Nephron progenitor cell (in vitro differentiated cells): ENCODE measurements around the gene ECM2.
A peak's percentile ranks its signal among the peaks of the same experiment; 100 is the strongest.

Source experiments
- DNase-seq: peaks from one replicate; pipeline ENCODE4 v3.0.0; 2021
- H3K27ac Mint-ChIP-seq: 2 replicates; pipeline ENCODE4 v1.8.0; 2021; ENCODE audit warnings: mild to moderate bottlenecking, moderate library complexity, mixed read lengths
- H3K27me3 Mint-ChIP-seq: 2 replicates; pipeline ENCODE4 v1.8.0; 2021; ENCODE audit warnings: mild to moderate bottlenecking, low read depth, mixed read lengths; ENCODE audit not compliant: poor library complexity
- H3K36me3 Mint-ChIP-seq: 2 replicates; pipeline ENCODE4 v1.8.0; 2021; ENCODE audit warnings: low read depth, mixed read lengths
- H3K4me1 Mint-ChIP-seq: 2 replicates; pipeline ENCODE4 v1.8.0; 2021; ENCODE audit warnings: mixed read lengths
- H3K4me3 Mint-ChIP-seq: 2 replicates; pipeline ENCODE4 v1.8.0; 2021; ENCODE audit warnings: mild to moderate bottlenecking, moderate library complexity, mixed read lengths
- H3K9me3 Mint-ChIP-seq: 2 replicates; pipeline ENCODE4 v1.8.0; 2021; ENCODE audit warnings: mild to moderate bottlenecking, moderate library complexity, mixed read lengths
- CTCF ChIP-seq: fragments of 200-600 bp; sonication (generic); IDR thresholded peaks from 2 replicates; pipeline ENCODE4 v1.5.0; 2021; ENCODE audit warnings: antibody characterized with exemption

ECM2 gene

GRCh38 chr9:92467041-92467440 lies 68.7 kb downstream of the ECM2 start:
- no peaks in the 10 kb centered on the region for H3K27me3 Mint-ChIP-seq
- no peaks in the 10 kb centered on the region for H3K4me1 Mint-ChIP-seq
- H3K4me3 Mint-ChIP-seq = no peak overlapping the region
- H3K27ac Mint-ChIP-seq = no peak overlapping the region
- no peaks in the 10 kb centered on the region for H3K9me3 Mint-ChIP-seq
- no peaks in the 10 kb centered on the region for H3K36me3 Mint-ChIP-seq
- DNase-seq = no peak
- TF ChIP-seq CTCF = no peak

GRCh38 chr9:92463984-92464383 lies 71.8 kb downstream of the ECM2 start:
- no peaks in the 10 kb centered on the region for H3K27me3 Mint-ChIP-seq
- no peak for TF ChIP-seq CTCF
- H3K27ac Mint-ChIP-seq = no peak overlapping the region
- no peak overlapping the region for H3K4me3 Mint-ChIP-seq
- DNase-seq = no peak
- no peaks in the 10 kb centered on the region for H3K36me3 Mint-ChIP-seq
- no peaks in the 10 kb centered on the region for H3K9me3 Mint-ChIP-seq
- H3K4me1 Mint-ChIP-seq = no peaks in the 10 kb centered on the region

GRCh38 chr9:92463387-92463786 lies 72.4 kb downstream of the ECM2 start:
- H3K4me3 Mint-ChIP-seq = no peak overlapping the region
- no peaks in the 10 kb centered on the region for H3K36me3 Mint-ChIP-seq
- H3K27me3 Mint-ChIP-seq = no peaks in the 10 kb centered on the region
- no peak overlapping the region for H3K27ac Mint-ChIP-seq
- no peaks in the 10 kb centered on the region for H3K4me1 Mint-ChIP-seq
- H3K9me3 Mint-ChIP-seq = no peaks in the 10 kb centered on the region
- no peak for TF ChIP-seq CTCF
- no peak for DNase-seq

- no peak for DNase-seq
- no peak for TF ChIP-seq CTCF
- no peaks in the 10 kb centered on the region for H3K4me1 Mint-ChIP-seq
Measured at GRCh38 chr9:92457576-92457975, 78.2 kb downstream of the ECM2 start.

GRCh38 chr9:92455217-92455616 lies 80.6 kb downstream of the ECM2 start:
- TF ChIP-seq CTCF = peak; percentile 7
- peaks cover 5% of the 10 kb centered on the region for H3K9me3 Mint-ChIP-seq
- H3K36me3 Mint-ChIP-seq = no peaks in the 10 kb centered on the region
- no peak overlapping the region for H3K27ac Mint-ChIP-seq
- DNase-seq = no peak
- no peak overlapping the region for H3K4me3 Mint-ChIP-seq
- peaks cover 4% of the 10 kb centered on the region for H3K27me3 Mint-ChIP-seq
- no peaks in the 10 kb centered on the region for H3K4me1 Mint-ChIP-seq

More at GRCh38 chr9:92457576-92457975, 78.2 kb downstream of the ECM2 start:
- no peaks in the 10 kb centered on the region for H3K36me3 Mint-ChIP-seq
- H3K9me3 Mint-ChIP-seq = peaks cover 3% of the 10 kb centered on the region
- peaks cover 4% of the 10 kb centered on the region for H3K27me3 Mint-ChIP-seq
- H3K27ac Mint-ChIP-seq = no peak overlapping the region
- no peak overlapping the region for H3K4me3 Mint-ChIP-seq

GRCh38 chr9:92446536-92446935 lies 89.3 kb downstream of the ECM2 start:
- no peaks in the 10 kb centered on the region for H3K36me3 Mint-ChIP-seq
- no peak overlapping the region for H3K4me3 Mint-ChIP-seq
- H3K27ac Mint-ChIP-seq = no peak overlapping the region
- TF ChIP-seq CTCF = no peak
- DNase-seq = no peak
- peaks cover 12% of the 10 kb centered on the region for H3K27me3 Mint-ChIP-seq
- H3K9me3 Mint-ChIP-seq = peaks cover 9% of the 10 kb centered on the region
- H3K4me1 Mint-ChIP-seq = no peaks in the 10 kb centered on the region
